ENCODE data around the gene C2orf49.

GRCh38 chr2:105380432-105381100 lies 43.2 kb downstream of the C2orf49 start:
- TF ChIP-seq CTCF (IDR thresholded peaks at IDR 0.05): no peak
- TF ChIP-seq EZH2 (IDR thresholded peaks at IDR 0.05; ENCODE audit: borderline replicate concordance, insufficient read depth, low read depth, low read length, poor library complexity, severe bottlenecking): no peak

All from B cell (primary cell).